ENCODE results near the gene CACNA2D4. TPM values are rescaled to one million over a fixed set of nuclear protein-coding genes. Genes with fewer than 3 reads are reported as not detected.

The CACNA2D4 gene
- total RNA-seq, 1 experiment from 2014 or later: 1.7 TPM

- Histone ChIP-seq H3K27me3 (ENCODE audit: insufficient read depth, low read length) (no peaks in the 10 kb centered on the region), H3K36me3 (ENCODE audit: control insufficient read depth in 1 of 2, insufficient read depth in 2 of 2, low read length in 2 of 2) (no peaks in the 10 kb centered on the region), H2AFZ (ENCODE audit: low read depth, low read length, poor library complexity, severe bottlenecking) (no peak overlapping the region), H3K4me2 (ENCODE audit: low read length) (no peak overlapping the region), H3K9me2 (ENCODE audit: insufficient read depth) (no peaks in the 10 kb centered on the region), H4K20me1 (ENCODE audit: insufficient read depth) (no peaks in the 10 kb centered on the region), H3K4me3 (replicated peaks in 1 of 2; ENCODE audit: low read depth in 1 of 2, low read length in 2 of 2) (no peak overlapping the region), H3K4me1 (ENCODE audit: control insufficient read depth in 1 of 2, insufficient read depth in 2 of 2, low read length in 2 of 2) (no peaks in the 10 kb centered on the region), H3K9me3 (ENCODE audit: control insufficient read depth in 1 of 2, insufficient read depth in 1 of 2, low read depth in 1 of 2, low read length in 2 of 2) (no peaks in the 10 kb centered on the region), H3K79me2 (ENCODE audit: insufficient read depth, low read length) (no peaks in the 10 kb centered on the region), H3K9ac (ENCODE audit: low read length) (no peak overlapping the region), H3K27ac (ENCODE audit: low read depth, low read length) (no peak overlapping the region)
- TF ChIP-seq ZFX (IDR thresholded peaks at IDR 0.05): no peak
- no peak for TF ChIP-seq EGR1 (IDR thresholded peaks at IDR 0.05; ENCODE audit: low read depth)
- TF ChIP-seq CTCF (IDR thresholded peaks at IDR 0.05 in 2 of 3, conservative IDR thresholded peaks at IDR 0.05 in 1 of 3; ENCODE audit: borderline replicate concordance in 1 of 3, insufficient read depth in 1 of 3, low read depth in 2 of 3, low read length in 2 of 3): no peak
- TF ChIP-seq POLR2A (IDR thresholded peaks at IDR 0.05; ENCODE audit: borderline replicate concordance, extremely low read depth, insufficient read depth, insufficient read length): no peak
- no peak for TF ChIP-seq ZBTB33 (IDR thresholded peaks at IDR 0.05; ENCODE audit: extremely low read depth, insufficient replicate concordance, low read length)
- TF ChIP-seq FOSL1 (IDR thresholded peaks at IDR 0.05; ENCODE audit: low read depth): no peak
- TF ChIP-seq SIN3A (IDR thresholded peaks at IDR 0.05; ENCODE audit: low read depth): no peak
- no peak for TF ChIP-seq RAD21 (IDR thresholded peaks at IDR 0.05; ENCODE audit: low read depth)
- no peak for TF ChIP-seq TCF7L2 (IDR thresholded peaks at IDR 0.05; ENCODE audit: borderline replicate concordance, extremely low read depth, insufficient read depth, insufficient read length)
- TF ChIP-seq CEBPB (IDR thresholded peaks at IDR 0.05; ENCODE audit: low read depth): no peak
- no peak for TF ChIP-seq MAX (IDR thresholded peaks at IDR 0.05)
- TF ChIP-seq ATF3 (IDR thresholded peaks at IDR 0.05): no peak
- TF ChIP-seq POLR2AphosphoS5 (IDR thresholded peaks at IDR 0.05; ENCODE audit: low read depth, low read length): no peak
- no peak for TF ChIP-seq EZH2phosphoT487 (IDR thresholded peaks at IDR 0.05; ENCODE audit: borderline replicate concordance)
- no peak for TF ChIP-seq JUND (IDR thresholded peaks at IDR 0.05)
- no peak for ATAC-seq
- BruUV-seq (replicated peaks): no TSS peak
- ChIA-PET POLR2A (no interaction called here), RAD21 (ENCODE audit: low non-redundant PET in 1 of 2, low total read pairs in 2 of 2, uncharacterized antibody in 2 of 2, unreplicated experiment in 2 of 2) (no interaction called here), CTCF (no interaction called here)
- intact Hi-C loops (cut with micrococcal nuclease): no loop called here
- DNase-seq (ENCODE audit: low read depth, low spot score): no peak
Observed at GRCh38 chr12:1847411-1847810, 71.0 kb downstream of the CACNA2D4 start.
